Inferior parietal cortex (tissue), 1 donor: ENCODE results near the gene RYR2.
"Not testable (repeated sequence)": the region's sequence is repeated elsewhere in the genome, so short reads cannot be mapped to it uniquely, and the experiment has no call there.

Experiments
- DNase-seq: peaks from one replicate; pipeline ENCODE4 v3.0.0-alpha.2; 2016; ENCODE audit errors: extremely low spot score

RYR2 gene

GRCh38 chr1:237141502-237141901 is 99.5 kb downstream of the RYR2 start:
- DNase-seq: no peak

DNA sequence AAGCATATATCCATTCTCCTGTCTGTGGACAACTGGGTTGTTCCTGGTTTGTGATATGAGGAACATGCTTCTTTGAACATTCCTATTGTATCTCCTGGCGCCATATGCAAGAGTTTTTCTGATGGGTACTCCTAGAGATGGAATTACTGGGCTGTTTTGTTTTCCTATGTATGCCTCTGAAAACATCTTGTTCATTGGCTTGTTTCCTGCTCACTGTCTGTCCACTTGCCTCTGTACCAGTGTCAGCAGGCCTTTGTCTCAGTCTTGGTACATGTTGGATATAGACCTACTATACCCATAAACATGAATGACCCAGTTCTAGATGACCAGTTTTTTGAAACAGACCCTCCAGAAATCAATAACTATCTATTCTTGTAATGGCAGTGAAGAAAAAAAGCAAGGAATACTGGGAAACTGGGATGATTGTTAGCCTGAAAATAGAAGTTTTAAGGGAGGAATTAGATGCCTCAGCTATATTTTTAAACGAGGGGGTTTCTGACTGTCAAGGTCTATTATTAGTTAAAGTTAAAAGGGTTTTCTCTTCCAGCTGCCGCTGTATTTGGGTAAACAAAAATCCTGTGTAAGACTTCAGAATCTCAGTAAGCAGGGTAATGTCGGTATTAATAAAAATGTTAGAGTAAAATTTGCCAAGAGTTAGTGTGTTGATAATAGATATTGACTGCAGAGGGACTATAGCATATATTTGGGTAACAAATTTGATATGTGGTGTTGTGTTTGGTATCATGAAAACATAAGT is 103.6 kb downstream of the RYR2 start:
- no peak for DNase-seq

GRCh38 chr1:237146241-237146640 is 104.3 kb downstream of the RYR2 start:
- no peak for DNase-seq

GRCh38 chr1:237149857-237150256 is 107.9 kb downstream of the RYR2 start:
- no peak for DNase-seq

DNA sequence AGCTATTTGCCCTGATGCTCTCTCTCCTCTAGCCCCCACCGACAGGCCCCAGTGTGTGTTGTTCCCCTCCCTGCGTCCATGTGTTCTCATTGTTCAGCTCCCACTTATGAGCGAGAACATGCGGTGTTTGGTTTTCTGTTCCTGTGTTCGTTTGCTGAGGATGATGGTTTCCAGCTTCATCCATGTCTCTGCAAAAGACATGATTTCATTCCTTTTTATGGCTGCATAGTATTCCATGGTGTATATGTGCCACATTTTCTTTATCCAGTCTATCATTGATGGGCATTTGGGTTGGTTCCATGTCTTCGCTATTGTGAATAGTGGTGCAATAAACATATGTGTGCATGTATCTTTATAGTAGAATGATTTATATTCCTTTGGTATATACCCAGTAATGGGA is 110.0 kb downstream of the RYR2 start:
- DNase-seq: not testable (repeated sequence)

DNA sequence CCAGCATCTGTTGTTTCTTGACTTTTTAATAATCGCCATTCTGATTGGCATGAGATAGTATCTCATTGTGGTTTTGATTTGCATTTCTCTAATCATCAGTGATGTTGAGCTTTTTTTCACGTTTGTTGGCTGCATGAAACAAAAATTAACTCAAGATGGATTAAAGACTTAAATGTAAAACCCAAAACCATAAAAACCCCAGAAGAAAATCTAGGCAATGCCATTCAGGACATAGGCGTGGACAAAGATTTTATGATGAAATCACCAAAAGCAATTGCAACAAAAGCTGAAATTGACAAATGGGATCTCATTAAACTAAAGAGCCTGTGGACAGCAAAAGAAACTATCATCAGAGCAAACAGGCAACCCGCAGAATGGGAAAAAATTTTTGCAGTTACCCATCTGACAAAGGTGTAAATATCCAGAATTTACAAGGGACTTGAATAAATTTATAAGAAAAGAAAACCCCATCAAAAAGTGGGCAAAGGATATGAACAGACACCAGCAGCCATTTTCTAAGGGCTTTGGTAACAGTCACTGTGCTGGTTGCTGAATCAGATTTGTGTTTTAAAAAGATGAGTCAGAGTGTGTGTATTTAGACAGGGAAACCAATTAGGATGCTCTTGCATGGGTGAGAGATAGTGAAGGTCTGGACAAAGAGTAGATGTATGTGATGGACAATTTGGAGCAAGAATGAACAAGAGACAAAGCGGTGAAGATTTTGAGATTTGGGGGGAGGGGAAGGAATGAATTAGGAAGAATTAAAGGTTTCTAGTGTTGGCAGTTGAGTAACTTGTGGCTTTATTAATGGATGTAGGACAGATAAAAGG is 110.7 kb downstream of the RYR2 start:
- DNase-seq: no peak

GRCh38 chr1:237154157-237154556 is 112.2 kb downstream of the RYR2 start:
- DNase-seq: peak; percentile 22

DNA sequence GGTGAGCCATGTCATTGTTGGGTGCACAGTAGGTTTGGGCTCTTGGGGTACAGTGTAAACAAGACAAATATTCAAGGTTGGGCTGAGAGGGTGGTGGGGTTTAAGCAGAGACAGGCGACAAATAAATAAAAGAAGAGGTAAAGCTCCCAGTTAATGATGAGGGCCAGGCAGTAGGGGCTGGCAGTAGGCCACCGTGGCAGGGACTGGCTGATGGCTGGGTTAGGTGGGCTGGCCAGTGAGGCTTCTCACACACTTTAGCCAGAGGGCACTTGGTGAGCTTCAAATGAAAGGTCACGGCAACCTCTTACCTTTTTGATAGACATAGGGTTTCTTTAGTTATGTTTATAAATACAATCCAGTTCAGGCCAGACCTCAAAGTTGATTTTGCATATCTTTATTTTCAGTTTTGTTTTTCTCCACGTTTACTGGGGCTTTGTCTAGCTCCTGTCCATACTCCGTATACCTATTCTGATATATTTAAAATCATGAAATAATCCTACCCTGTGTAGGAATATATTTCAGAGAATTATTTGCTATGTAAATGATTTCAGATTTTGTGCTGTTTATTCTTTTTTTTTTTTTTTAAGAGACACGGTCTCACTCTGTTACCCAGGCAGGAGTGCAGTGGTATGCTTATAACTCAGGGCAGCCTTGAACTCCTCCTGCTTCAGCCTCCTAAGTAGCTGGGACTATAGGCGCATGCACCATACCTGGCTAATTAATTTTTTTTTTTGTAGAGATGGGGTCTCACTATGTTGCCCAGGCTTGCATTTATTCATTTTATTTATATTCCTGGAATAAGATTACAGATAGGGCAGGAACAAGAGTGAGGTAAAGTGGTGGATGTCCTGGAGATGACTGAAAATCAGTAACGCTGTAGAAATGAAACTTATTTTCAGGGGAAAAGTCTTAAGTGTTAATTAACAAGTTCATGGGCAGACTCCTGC is 122.7 kb downstream of the RYR2 start:
- DNase-seq: no peak

DNA sequence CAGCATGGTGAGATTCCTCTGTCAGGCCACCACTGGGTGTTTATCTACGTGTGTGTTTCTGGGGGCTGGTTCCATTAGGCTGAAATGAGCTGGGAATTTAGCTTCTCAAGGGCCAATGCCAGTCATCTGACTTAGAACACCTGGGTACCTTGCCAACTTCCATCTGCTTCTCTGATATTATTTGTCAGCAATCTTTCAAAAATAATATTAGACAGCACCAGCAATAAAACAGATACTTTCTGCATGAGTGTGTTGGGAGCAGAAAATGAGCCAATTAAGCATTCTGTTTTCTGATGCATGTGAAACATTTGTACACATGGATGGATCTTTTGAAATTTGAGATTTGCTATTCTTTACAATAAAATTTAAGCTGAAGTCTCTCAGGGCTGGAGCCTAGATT is 124.1 kb downstream of the RYR2 start:
- no peak for DNase-seq

- no peak for DNase-seq
Observed at GRCh38 chr1:237166593-237167101, 124.7 kb downstream of the RYR2 start.

DNA sequence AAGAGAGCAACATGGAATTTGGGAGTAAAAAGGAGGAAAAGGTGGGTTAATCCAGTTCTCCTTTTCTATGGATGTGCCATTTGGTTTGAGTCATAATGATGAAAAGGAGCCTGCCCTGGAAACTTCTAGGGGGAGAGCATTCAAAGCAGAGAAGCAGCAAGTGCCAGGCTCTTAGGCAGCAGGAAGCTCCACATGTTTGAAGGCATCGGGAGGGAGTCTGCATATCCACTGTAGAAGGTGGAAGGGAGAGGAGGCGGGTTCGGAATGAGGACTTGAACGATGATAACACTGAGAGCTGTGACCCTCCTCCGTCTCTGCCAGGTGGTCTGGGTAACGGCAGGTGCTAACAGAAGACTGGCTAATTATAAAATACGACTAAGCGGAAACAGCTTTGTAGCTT is 128.2 kb downstream of the RYR2 start:
- DNase-seq: no peak

- DNase-seq: peak; percentile 13
Observed at GRCh38 chr1:237171454-237172117, 129.6 kb downstream of the RYR2 start.

GRCh38 chr1:237172118-237172485 is 130.1 kb downstream of the RYR2 start:
- no peak for DNase-seq

GRCh38 chr1:237179503-237179902 is 137.5 kb downstream of the RYR2 start:
- no peak for DNase-seq

DNA sequence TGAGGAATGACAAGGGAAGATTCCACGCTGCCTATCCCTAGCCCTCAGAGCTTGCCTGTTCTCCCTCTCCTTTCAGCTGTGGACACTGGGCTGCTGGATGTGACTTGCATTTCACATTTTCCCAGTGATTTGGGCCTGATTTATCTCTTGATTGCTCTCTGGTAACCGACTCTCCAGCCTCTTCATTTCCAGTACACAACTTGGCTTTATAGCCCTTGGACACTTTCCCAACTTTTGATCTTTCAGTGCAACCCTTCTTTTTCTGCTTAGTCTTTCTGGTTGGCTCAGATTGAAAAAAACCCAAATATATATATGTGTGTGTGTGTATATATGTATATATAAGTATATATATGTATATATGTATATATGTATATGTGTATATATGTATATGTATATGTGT is 138.3 kb downstream of the RYR2 start:
- DNase-seq: no peak

GRCh38 chr1:237181743-237182317 is 139.8 kb downstream of the RYR2 start:
- no peak for DNase-seq

GRCh38 chr1:237183963-237184540 is 142.1 kb downstream of the RYR2 start:
- DNase-seq: no peak

DNA sequence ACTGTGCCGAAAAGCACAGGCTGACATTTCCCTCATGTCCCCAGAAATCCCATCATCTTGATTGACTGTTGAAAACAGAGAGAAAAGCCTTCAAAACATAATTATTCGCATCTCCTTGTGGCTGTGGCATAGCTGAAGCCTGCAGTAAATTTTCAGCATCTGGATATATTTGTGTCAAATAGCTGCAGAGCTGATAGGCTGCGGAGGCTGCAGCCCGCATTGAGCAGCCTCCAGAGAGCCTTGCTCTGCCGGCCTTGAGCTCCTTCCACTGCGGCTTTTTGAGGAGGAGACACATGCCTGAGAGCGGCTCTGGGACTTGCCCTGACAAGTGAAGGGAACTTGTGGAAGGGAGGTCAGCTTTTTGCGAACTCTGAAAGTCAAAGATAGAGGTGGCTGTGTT is 144.7 kb downstream of the RYR2 start:
- peak; percentile 27 for DNase-seq

- DNase-seq: no peak
Observed at GRCh38 chr1:237187842-237188241, 145.9 kb downstream of the RYR2 start.

GRCh38 chr1:237191403-237191802 is 149.4 kb downstream of the RYR2 start:
- no peak for DNase-seq
